Fibroblast of skin of abdomen (primary cell): ENCODE data around the gene LRRC4C.
"Not testable (repeated sequence)": the region's sequence is repeated elsewhere in the genome, so short reads cannot be mapped to it uniquely, and the experiment has no call there.

ENCODE experiments used
- DNase-seq: peaks from one replicate; pipeline ENCODE4 v3.0.0-alpha.2; 2013

LRRC4C gene

GRCh38 chr11:40857754-40858153 lies 601.7 kb downstream of the LRRC4C start:
- not testable (repeated sequence) for DNase-seq

- DNase-seq: no peak
Observed at GRCh38 chr11:40842750-40843339, 616.6 kb downstream of the LRRC4C start.

- DNase-seq: no peak
Observed at GRCh38 chr11:40841231-40841630, 618.2 kb downstream of the LRRC4C start.

GRCh38 chr11:40838181-40838683 lies 621.2 kb downstream of the LRRC4C start:
- DNase-seq: no peak

GRCh38 chr11:40827116-40827515 lies 632.3 kb downstream of the LRRC4C start:
- no peak for DNase-seq

GRCh38 chr11:40826601-40827000 lies 632.9 kb downstream of the LRRC4C start:
- no peak for DNase-seq

- DNase-seq: no peak
Observed at GRCh38 chr11:40825201-40825834, 634.1 kb downstream of the LRRC4C start.

GRCh38 chr11:40819230-40819629 lies 640.2 kb downstream of the LRRC4C start:
- no peak for DNase-seq

- DNase-seq: no peak
Observed at GRCh38 chr11:40816976-40817375, 642.5 kb downstream of the LRRC4C start.

GRCh38 chr11:40797981-40798380 lies 661.5 kb downstream of the LRRC4C start:
- DNase-seq: peak; percentile 74

- DNase-seq: no peak
Observed at GRCh38 chr11:40787224-40787623, 672.2 kb downstream of the LRRC4C start.

GRCh38 chr11:40763046-40763445 lies 696.4 kb downstream of the LRRC4C start:
- DNase-seq: no peak

GRCh38 chr11:40759341-40759740 lies 700.1 kb downstream of the LRRC4C start:
- DNase-seq: no peak

GRCh38 chr11:40754297-40754696 lies 705.2 kb downstream of the LRRC4C start:
- DNase-seq: no peak

GRCh38 chr11:40746282-40746681 lies 713.2 kb downstream of the LRRC4C start:
- DNase-seq: no peak

- no peak for DNase-seq
Observed at GRCh38 chr11:40732132-40732531, 727.3 kb downstream of the LRRC4C start.

GRCh38 chr11:40722179-40722795 lies 737.2 kb downstream of the LRRC4C start:
- peak; percentile 2 for DNase-seq

- no peak for DNase-seq
Observed at GRCh38 chr11:40716344-40717130, 742.9 kb downstream of the LRRC4C start.

GRCh38 chr11:40713083-40713482 lies 746.4 kb downstream of the LRRC4C start:
- no peak for DNase-seq

- no peak for DNase-seq
Observed at GRCh38 chr11:40701027-40701426, 758.4 kb downstream of the LRRC4C start.

- no peak for DNase-seq
Observed at GRCh38 chr11:40689823-40690222, 769.6 kb downstream of the LRRC4C start.

- DNase-seq: no peak
Observed at GRCh38 chr11:40688369-40688768, 771.1 kb downstream of the LRRC4C start.

GRCh38 chr11:40686765-40687164 lies 772.7 kb downstream of the LRRC4C start:
- no peak for DNase-seq
